ENCODE data around the gene FOXF2.

The FOXF2 gene

GRCh38 chr6:1382883-1383728, 6.3 kb upstream of the FOXF2 start:
- Mint-ChIP-seq H3K27me3 (peaks cover 28% of the 10 kb centered on the region), H3K36me3 (no peaks in the 10 kb centered on the region), H3K4me3 (no peak overlapping the region), H3K9me3 (no peaks in the 10 kb centered on the region), H3K4me1 (peaks cover 13% of the 10 kb centered on the region), H3K27ac (no peak overlapping the region)
- ATAC-seq (ENCODE audit: low read depth) (no peak), DNase-seq (ENCODE audit: low spot score in 2 of 2) (no peak)

GRCh38 chr6:1383729-1384548, 5.4 kb upstream of the FOXF2 start:
- Mint-ChIP-seq H3K27me3 (peaks cover 34% of the 10 kb centered on the region), H3K36me3 (no peaks in the 10 kb centered on the region), H3K9me3 (no peaks in the 10 kb centered on the region), H3K27ac (no peak overlapping the region), H3K4me3 (no peak overlapping the region), H3K4me1 (peaks cover 20% of the 10 kb centered on the region)
- DNase-seq (ENCODE audit: low spot score in 2 of 2) (no peak), ATAC-seq (ENCODE audit: low read depth) (no peak)

GRCh38 chr6:1384549-1385128, 4.7 kb upstream of the FOXF2 start:
- ATAC-seq (ENCODE audit: low read depth) = no peak
- H3K27me3 Mint-ChIP-seq = peaks cover 34% of the 10 kb centered on the region
- no peaks in the 10 kb centered on the region for H3K9me3 Mint-ChIP-seq
- H3K4me3 Mint-ChIP-seq = no peak overlapping the region
- DNase-seq (ENCODE audit: low spot score in 2 of 2) = no peak
- no peaks in the 10 kb centered on the region for H3K36me3 Mint-ChIP-seq
- H3K4me1 Mint-ChIP-seq = peaks cover 20% of the 10 kb centered on the region
- no peak overlapping the region for H3K27ac Mint-ChIP-seq

- Mint-ChIP-seq H3K9me3 (no peaks in the 10 kb centered on the region), H3K4me3 (no peak overlapping the region), H3K36me3 (no peaks in the 10 kb centered on the region), H3K4me1 (peaks cover 23% of the 10 kb centered on the region), H3K27me3 (peaks cover 33% of the 10 kb centered on the region), H3K27ac (no peak overlapping the region)
- DNase-seq (ENCODE audit: low spot score in 2 of 2) = no peak
- ATAC-seq (ENCODE audit: low read depth) = no peak
Measured at GRCh38 chr6:1385129-1386037, 4.0 kb upstream of the FOXF2 start.

GRCh38 chr6:1386038-1386709, 3.2 kb upstream of the FOXF2 start:
- DNase-seq (ENCODE audit: low spot score in 2 of 2) (no peak), ATAC-seq (ENCODE audit: low read depth) (no peak)
- H3K9me3 Mint-ChIP-seq = no peaks in the 10 kb centered on the region
- no peak overlapping the region for H3K4me3 Mint-ChIP-seq
- peaks cover 30% of the 10 kb centered on the region for H3K27me3 Mint-ChIP-seq
- H3K4me1 Mint-ChIP-seq = peaks cover 23% of the 10 kb centered on the region
- H3K27ac Mint-ChIP-seq = no peak overlapping the region
- no peaks in the 10 kb centered on the region for H3K36me3 Mint-ChIP-seq

GRCh38 chr6:1387538-1387875, 1.9 kb upstream of the FOXF2 start:
- Mint-ChIP-seq H3K4me3 (no peak overlapping the region), H3K36me3 (no peaks in the 10 kb centered on the region), H3K27ac (no peak overlapping the region), H3K27me3 (peaks cover 34% of the 10 kb centered on the region), H3K4me1 (peaks cover 23% of the 10 kb centered on the region), H3K9me3 (no peaks in the 10 kb centered on the region)
- ATAC-seq (ENCODE audit: low read depth) = no peak
- DNase-seq (ENCODE audit: low spot score in 2 of 2) = no peak

- Mint-ChIP-seq H3K9me3 (no peaks in the 10 kb centered on the region), H3K4me1 (peaks cover 23% of the 10 kb centered on the region), H3K36me3 (no peaks in the 10 kb centered on the region), H3K27ac (no peak overlapping the region), H3K4me3 (peak overlapping the region; percentile 15), H3K27me3 (peaks cover 35% of the 10 kb centered on the region)
- DNase-seq (ENCODE audit: low spot score in 2 of 2) (no peak), ATAC-seq (ENCODE audit: low read depth) (no peak)
Measured at GRCh38 chr6:1387876-1388629, 1.3 kb upstream of the FOXF2 start.

DNA sequence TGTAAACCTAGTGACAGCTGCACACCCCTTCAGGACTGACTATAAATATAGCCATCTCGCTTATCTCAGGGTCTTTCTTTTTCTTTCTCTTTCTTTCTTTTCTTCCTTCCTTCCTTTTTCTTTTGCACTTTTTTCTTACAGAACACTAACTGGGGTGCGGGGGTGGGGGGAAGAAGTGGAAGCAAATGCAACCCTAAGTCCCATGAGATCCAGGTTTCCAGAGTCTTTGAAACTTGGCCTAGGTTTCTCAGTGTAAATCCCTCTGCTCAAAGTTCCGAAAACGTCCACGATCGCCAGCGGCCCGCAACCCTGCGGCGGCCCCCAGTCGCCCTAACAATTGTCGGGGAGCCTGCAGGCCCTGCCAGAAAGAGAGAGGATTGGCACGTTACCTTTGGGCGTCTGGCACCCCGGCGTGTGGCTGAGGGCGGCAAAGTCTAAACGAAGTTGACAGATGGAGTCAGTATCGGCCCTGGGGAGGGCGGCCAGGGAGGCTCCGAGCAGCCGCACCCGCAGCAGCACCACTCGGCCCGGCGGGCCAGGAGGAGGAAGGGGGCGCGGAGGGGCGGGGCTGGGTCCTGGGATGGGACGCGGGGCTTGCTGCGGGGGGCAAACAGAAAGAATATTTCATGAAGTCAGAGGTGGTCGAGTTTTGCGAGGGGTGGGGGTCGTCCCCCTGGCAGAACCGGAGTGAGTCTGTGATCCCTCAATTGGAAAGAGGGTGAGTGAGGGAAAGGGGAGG, 577 bp upstream of the FOXF2 start:
- Mint-ChIP-seq H3K4me1 (peaks cover 23% of the 10 kb centered on the region), H3K27me3 (peaks cover 36% of the 10 kb centered on the region), H3K4me3 (peak overlapping the region; percentile 82), H3K27ac (peak overlapping the region; percentile 39), H3K9me3 (no peaks in the 10 kb centered on the region), H3K36me3 (no peaks in the 10 kb centered on the region)
- ATAC-seq (ENCODE audit: low read depth) (no peak), DNase-seq (ENCODE audit: low spot score in 2 of 2) (no peak)

DNA sequence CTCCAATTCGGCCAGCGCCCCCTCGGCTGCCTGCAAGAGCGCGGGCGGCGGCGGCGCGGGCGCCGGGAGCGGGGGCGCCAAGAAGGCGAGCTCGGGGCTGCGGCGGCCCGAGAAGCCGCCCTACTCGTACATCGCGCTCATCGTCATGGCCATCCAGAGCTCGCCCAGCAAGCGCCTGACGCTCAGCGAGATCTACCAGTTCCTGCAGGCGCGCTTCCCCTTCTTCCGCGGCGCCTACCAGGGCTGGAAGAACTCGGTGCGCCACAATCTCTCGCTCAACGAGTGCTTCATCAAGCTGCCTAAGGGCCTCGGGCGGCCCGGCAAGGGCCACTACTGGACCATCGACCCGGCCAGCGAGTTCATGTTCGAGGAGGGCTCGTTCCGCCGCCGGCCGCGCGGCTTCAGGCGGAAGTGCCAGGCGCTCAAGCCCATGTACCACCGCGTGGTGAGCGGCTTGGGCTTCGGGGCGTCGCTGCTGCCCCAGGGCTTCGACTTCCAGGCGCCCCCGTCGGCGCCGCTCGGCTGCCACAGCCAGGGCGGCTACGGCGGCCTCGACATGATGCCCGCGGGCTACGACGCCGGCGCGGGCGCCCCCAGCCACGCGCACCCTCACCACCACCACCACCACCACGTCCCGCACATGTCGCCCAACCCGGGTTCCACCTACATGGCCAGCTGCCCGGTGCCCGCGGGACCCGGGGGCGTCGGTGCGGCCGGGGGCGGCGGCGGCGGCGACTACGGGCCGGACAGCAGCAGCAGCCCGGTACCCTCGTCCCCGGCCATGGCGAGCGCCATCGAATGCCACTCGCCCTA, 963 bp downstream of the FOXF2 start:
- peak overlapping the region; percentile 78 for H3K4me3 Mint-ChIP-seq
- no peak for DNase-seq (ENCODE audit: low spot score in 2 of 2)
- peaks cover 21% of the 10 kb centered on the region for H3K4me1 Mint-ChIP-seq
- no peaks in the 10 kb centered on the region for H3K36me3 Mint-ChIP-seq
- H3K9me3 Mint-ChIP-seq = no peaks in the 10 kb centered on the region
- ATAC-seq (ENCODE audit: low read depth) = no peak
- H3K27ac Mint-ChIP-seq = no peak overlapping the region
- H3K27me3 Mint-ChIP-seq = peaks cover 37% of the 10 kb centered on the region

- H3K4me1 Mint-ChIP-seq = peaks cover 19% of the 10 kb centered on the region
- H3K36me3 Mint-ChIP-seq = no peaks in the 10 kb centered on the region
- H3K27me3 Mint-ChIP-seq = peaks cover 38% of the 10 kb centered on the region
- H3K4me3 Mint-ChIP-seq = peak overlapping the region; percentile 44
- DNase-seq (ENCODE audit: low spot score in 2 of 2) (no peak), ATAC-seq (ENCODE audit: low read depth) (no peak)
- no peak overlapping the region for H3K27ac Mint-ChIP-seq
- H3K9me3 Mint-ChIP-seq = no peaks in the 10 kb centered on the region
Measured at GRCh38 chr6:1390946-1391799, 1.8 kb downstream of the FOXF2 start.

DNA sequence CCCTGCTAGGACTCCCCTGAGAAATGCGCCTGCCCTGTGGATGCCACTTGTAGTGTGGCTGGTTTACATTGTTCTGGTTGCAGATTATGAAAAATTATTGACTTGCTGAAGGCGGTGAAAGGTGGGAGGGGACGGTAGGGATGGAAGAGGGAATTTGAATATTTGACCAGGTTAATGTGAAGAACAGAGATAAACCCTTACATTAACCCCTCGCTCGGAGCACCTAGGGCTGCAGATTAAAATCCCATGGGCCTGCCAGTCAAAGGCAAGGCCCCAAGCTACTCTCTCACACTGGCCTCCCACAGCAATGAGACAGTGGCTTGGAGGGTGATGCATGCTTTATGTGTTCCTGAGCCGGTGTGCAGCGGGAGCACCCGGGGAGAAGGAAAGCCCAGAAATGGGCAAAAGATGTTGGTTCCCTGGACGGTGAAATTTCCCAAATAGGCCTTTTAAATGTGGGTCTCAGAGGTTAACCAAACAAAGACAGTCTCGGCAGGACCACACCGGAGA, 2.5 kb downstream of the FOXF2 start:
- Mint-ChIP-seq H3K4me3 (no peak overlapping the region), H3K36me3 (no peaks in the 10 kb centered on the region), H3K27ac (no peak overlapping the region), H3K27me3 (peaks cover 41% of the 10 kb centered on the region), H3K9me3 (no peaks in the 10 kb centered on the region), H3K4me1 (peaks cover 19% of the 10 kb centered on the region)
- ATAC-seq (ENCODE audit: low read depth) (no peak), DNase-seq (ENCODE audit: low spot score in 2 of 2) (no peak)

All from memory B cell (primary cell).